Measurements from ENCODE around the gene ZNF546. TPM values are rescaled to one million over a fixed set of nuclear protein-coding genes. Genes with fewer than 3 reads are reported as not detected.
"Not testable (repeated sequence)": the region's sequence is repeated elsewhere in the genome, so short reads cannot be mapped to it uniquely, and the experiment has no call there.

The ZNF546 gene
- 1 to 10 TPM; 1.6 to 2.3 TPM for total RNA-seq

GRCh38 chr19:39996811-39997637, at the start of gene ZNF546:
ZNF546 (plus strand) TSS chr19:39997060; CDS start chr19:39998327, 1,267 bp downstream.
- Mint-ChIP-seq H3K27ac (peak within 1 kb of the TSS; percentile 94), H3K27me3 (ENCODE audit: low read depth) (no peaks in the 10 kb centered on the region), H3K4me3 (peak within 1 kb of the TSS; percentile 93), H3K4me1 (ENCODE audit: low read depth) (peaks cover 41% of the 10 kb centered on the region), H3K9me3 (peaks cover 20% of the 10 kb centered on the region), H3K36me3 (ENCODE audit: low read depth) (peaks cover 32% of the 10 kb centered on the region)
- DNase-seq = peak; percentile 94
- CTCF ChIA-PET = interaction anchor here (0.6 to 1.5 kb wide), 4 partner anchors 9 to 59 kb away, joined by 3 to 7 read pairs (median 4); partner anchors contain the start of genes PSMC4 and ZNF780B
- intact Hi-C loops (cut with micrococcal nuclease) = loop anchor here (1.0 to 10.0 kb wide), 8 partner anchors 26 to 618 kb away; partner anchors contain the start of genes C19orf47, CCNP, PLD3 and PSMC4

GRCh38 chr19:39949026-39949747, 47.7 kb upstream of the ZNF546 start:
- Mint-ChIP-seq H3K36me3 (ENCODE audit: low read depth) (peaks cover 13% of the 10 kb centered on the region), H3K27me3 (ENCODE audit: low read depth) (no peaks in the 10 kb centered on the region), H3K4me3 (no peak overlapping the region), H3K27ac (peak overlapping the region; percentile 69), H3K9me3 (peaks cover 4% of the 10 kb centered on the region), H3K4me1 (ENCODE audit: low read depth) (peaks cover 91% of the 10 kb centered on the region)
- peak; percentile 5 for DNase-seq
- intact Hi-C loops (cut with micrococcal nuclease) = no loop called here
- CTCF ChIA-PET = no interaction called here

DNA sequence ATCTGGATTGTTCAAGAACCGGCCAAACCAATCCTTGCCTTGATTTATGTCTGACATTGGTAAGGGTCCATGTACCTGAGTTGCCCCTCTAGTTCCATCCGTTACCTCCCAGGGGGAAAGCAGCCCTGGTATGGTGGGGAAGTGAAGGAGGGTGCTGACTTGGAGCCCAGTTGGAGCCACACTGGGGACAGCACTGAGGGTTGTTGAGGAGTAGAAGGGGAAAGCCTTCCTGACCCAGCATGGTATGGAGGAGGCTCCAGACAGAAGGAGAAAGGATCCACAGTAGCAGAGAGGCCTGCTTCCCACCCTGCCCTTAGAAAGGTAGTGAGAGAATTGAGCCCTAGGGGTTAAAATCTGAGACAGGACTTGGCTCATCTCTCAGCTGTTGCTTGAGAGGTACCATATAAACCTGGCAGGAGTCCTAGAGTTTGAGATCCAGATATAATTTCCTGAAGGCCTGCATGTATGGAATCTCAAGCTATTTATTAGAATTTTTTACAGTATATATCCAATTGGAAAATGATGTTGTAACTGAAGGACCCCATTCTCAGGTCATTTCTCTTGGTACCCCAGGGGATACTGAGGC, 45.7 kb upstream of the ZNF546 start:
- no peaks in the 10 kb centered on the region for H3K27me3 Mint-ChIP-seq (ENCODE audit: low read depth)
- intact Hi-C loops (cut with micrococcal nuclease) = loop anchor here (10.0 kb wide), 1 partner anchor 664 kb away; no protein-coding TSS in a partner anchor
- peaks cover 12% of the 10 kb centered on the region for H3K36me3 Mint-ChIP-seq (ENCODE audit: low read depth)
- CTCF ChIA-PET = interaction anchor here (1.0 to 1.3 kb wide), 3 partner anchors 9 to 19 kb away, joined by 3 to 11 read pairs (median 3); no protein-coding TSS in a partner anchor
- peak overlapping the region; percentile 93 for H3K27ac Mint-ChIP-seq
- no peak overlapping the region for H3K4me3 Mint-ChIP-seq
- H3K4me1 Mint-ChIP-seq (ENCODE audit: low read depth) = peaks cover 88% of the 10 kb centered on the region
- peaks cover 4% of the 10 kb centered on the region for H3K9me3 Mint-ChIP-seq
- peak; percentile 2 for DNase-seq

DNA sequence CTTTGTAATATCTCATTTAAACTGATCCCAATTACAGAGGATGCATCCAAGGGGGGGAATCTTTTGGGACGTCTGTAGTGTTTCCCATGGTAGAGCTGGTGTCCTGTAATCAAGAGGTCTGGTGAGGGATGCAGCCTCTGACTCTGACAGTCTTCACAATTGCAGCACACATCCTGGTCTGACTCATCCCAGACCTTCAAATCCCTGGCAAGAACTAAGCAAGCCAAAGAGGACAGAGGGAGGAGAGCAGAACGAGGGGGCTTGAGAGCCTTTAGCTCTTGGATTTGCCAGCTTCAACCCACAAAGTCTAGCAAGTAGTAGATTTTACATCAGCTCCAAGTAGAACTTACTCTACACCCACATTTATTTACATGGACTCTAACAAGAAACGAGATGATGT, 45.2 kb upstream of the ZNF546 start:
- Mint-ChIP-seq H3K9me3 (peaks cover 4% of the 10 kb centered on the region), H3K27me3 (ENCODE audit: low read depth) (no peaks in the 10 kb centered on the region), H3K36me3 (ENCODE audit: low read depth) (peaks cover 12% of the 10 kb centered on the region), H3K27ac (peak overlapping the region; percentile 93), H3K4me3 (peak overlapping the region; percentile 1), H3K4me1 (ENCODE audit: low read depth) (peaks cover 84% of the 10 kb centered on the region)
- DNase-seq = peak; percentile 42
- CTCF ChIA-PET = interaction anchor here (1.0 to 1.3 kb wide), 3 partner anchors 9 to 18 kb away, joined by 3 to 11 read pairs (median 3); no protein-coding TSS in a partner anchor
- intact Hi-C loops (cut with micrococcal nuclease) = loop anchor here (2.0 to 10.0 kb wide), 3 partner anchors 15 to 663 kb away; no protein-coding TSS in a partner anchor

GRCh38 chr19:39953915-39954314, 42.9 kb upstream of the ZNF546 start:
- Mint-ChIP-seq H3K27me3 (ENCODE audit: low read depth) (no peaks in the 10 kb centered on the region), H3K36me3 (ENCODE audit: low read depth) (peaks cover 5% of the 10 kb centered on the region), H3K27ac (peak overlapping the region; percentile 93), H3K9me3 (peaks cover 2% of the 10 kb centered on the region), H3K4me3 (peak overlapping the region; percentile 52), H3K4me1 (ENCODE audit: low read depth) (peaks cover 75% of the 10 kb centered on the region)
- CTCF ChIA-PET = interaction anchor here (0.6 to 1.8 kb wide), 5 partner anchors 8 to 190 kb away, joined by 3 to 17 read pairs (median 6); partner anchors contain the start of gene PSMC4
- peak; percentile 21 for DNase-seq
- intact Hi-C loops (cut with micrococcal nuclease) = loop anchor here (1.0 to 10.0 kb wide), 4 partner anchors 10 to 661 kb away; no protein-coding TSS in a partner anchor

GRCh38 chr19:39957886-39958285, 39.0 kb upstream of the ZNF546 start:
- peak; percentile 3 for DNase-seq
- peaks cover 61% of the 10 kb centered on the region for H3K4me1 Mint-ChIP-seq (ENCODE audit: low read depth)
- not testable (repeated sequence) for H3K4me3 Mint-ChIP-seq; H3K9me3 Mint-ChIP-seq; H3K36me3 Mint-ChIP-seq (ENCODE audit: low read depth); H3K27me3 Mint-ChIP-seq (ENCODE audit: low read depth)
- intact Hi-C loops (cut with micrococcal nuclease) = loop anchor here (10.0 kb wide), 1 partner anchor 657 kb away; no protein-coding TSS in a partner anchor
- CTCF ChIA-PET = interaction anchor here (2.2 kb wide), 1 partner anchor 12 kb away, joined by 17 read pairs; the partner anchor contains the start of gene PSMC4
- peak overlapping the region; percentile 77 for H3K27ac Mint-ChIP-seq

DNA sequence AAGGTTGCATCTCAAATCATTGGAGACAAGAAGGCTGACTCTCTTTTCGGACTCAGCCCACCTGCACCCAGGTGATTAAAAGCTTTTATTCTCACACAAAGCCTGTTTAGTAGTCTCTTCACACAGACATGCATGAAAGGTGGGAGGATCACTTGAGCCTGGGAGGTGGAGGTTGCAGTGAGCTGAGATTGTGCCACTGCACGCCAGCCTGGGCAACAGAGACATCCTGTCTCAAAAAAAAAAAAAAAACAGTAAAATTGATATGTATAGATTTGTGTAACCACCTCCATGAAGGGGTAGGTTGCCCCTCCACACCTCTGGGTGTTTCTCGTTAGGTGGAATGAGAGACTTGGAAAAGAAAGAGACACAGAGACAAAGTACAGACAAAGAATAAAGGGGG, 37.9 kb upstream of the ZNF546 start:
- H3K4me1 Mint-ChIP-seq (ENCODE audit: low read depth) = peaks cover 60% of the 10 kb centered on the region
- H3K27ac Mint-ChIP-seq = peak overlapping the region; percentile 98
- not testable (repeated sequence) for H3K36me3 Mint-ChIP-seq (ENCODE audit: low read depth); H3K9me3 Mint-ChIP-seq; H3K27me3 Mint-ChIP-seq (ENCODE audit: low read depth)
- intact Hi-C loops (cut with micrococcal nuclease) = loop anchor here (10.0 kb wide), 1 partner anchor 656 kb away; no protein-coding TSS in a partner anchor
- H3K4me3 Mint-ChIP-seq = peak overlapping the region; percentile 62
- CTCF ChIA-PET = interaction anchor here (0.7 to 2.2 kb wide), 2 partner anchors 11 to 626 kb away, joined by 4 to 17 read pairs; partner anchors contain the start of gene PSMC4
- DNase-seq = peak; percentile 34

DNA sequence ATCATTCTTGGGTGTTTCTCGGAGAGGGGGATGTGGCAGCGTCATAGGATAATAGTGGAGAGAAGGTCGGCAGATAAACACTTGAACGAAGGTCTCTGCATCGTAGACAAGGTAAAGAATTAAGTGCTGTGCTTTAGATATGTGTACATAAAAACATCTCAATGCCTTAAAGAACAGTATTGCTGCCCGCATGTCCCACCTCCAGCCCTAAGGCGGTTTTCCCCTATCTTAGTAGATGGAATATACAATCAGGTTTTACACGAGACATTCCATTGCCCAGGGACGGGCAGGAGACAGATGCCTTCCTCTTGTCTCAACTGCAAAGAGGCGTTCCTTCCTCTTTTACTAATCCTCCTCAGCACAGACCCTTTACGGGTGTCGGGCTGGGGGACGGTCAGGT, 37.5 kb upstream of the ZNF546 start:
- H3K27me3 Mint-ChIP-seq (ENCODE audit: low read depth); H3K36me3 Mint-ChIP-seq (ENCODE audit: low read depth); H3K9me3 Mint-ChIP-seq: not testable (repeated sequence)
- H3K27ac Mint-ChIP-seq = peak overlapping the region; percentile 98
- DNase-seq = peak; percentile 9
- H3K4me3 Mint-ChIP-seq = peak overlapping the region; percentile 62
- CTCF ChIA-PET = interaction anchor here (2.2 kb wide), 1 partner anchor 11 kb away, joined by 17 read pairs; the partner anchor contains the start of gene PSMC4
- intact Hi-C loops (cut with micrococcal nuclease) = loop anchor here (10.0 kb wide), 1 partner anchor 655 kb away; no protein-coding TSS in a partner anchor
- H3K4me1 Mint-ChIP-seq (ENCODE audit: low read depth) = peaks cover 57% of the 10 kb centered on the region

GRCh38 chr19:39963898-39964297, 33.0 kb upstream of the ZNF546 start:
- CTCF ChIA-PET = no interaction called here

DNA sequence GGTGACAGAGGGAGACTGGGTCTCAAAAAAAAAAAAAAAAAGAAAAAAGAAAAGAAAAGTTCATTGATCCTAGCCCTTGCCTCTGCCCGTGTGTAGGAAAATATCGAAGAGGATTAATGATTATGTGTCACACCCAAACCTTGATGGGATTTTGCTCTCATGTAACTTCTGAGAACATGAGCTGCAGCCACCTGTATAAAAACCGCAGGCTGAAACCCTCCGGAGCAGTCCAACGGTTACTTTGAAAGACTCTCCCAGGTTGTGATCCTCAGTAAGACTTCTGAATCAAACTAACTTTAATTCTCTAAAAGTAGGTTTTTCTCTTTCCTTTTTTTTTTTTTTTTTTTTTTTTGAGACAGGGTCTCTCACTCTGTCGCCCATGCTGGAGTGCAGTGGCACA, 30.2 kb upstream of the ZNF546 start:
- DNase-seq = no peak
- intact Hi-C loops (cut with micrococcal nuclease) = no loop called here
- Mint-ChIP-seq H3K36me3 (ENCODE audit: low read depth) (peaks cover 12% of the 10 kb centered on the region), H3K4me1 (ENCODE audit: low read depth) (peaks cover 42% of the 10 kb centered on the region), H3K27me3 (ENCODE audit: low read depth) (no peaks in the 10 kb centered on the region), H3K27ac (no peak overlapping the region), H3K4me3 (no peak overlapping the region), H3K9me3 (no peaks in the 10 kb centered on the region)
- CTCF ChIA-PET = no interaction called here

More at GRCh38 chr19:39963898-39964297, 33.0 kb upstream of the ZNF546 start:
- H3K9me3 Mint-ChIP-seq = no peaks in the 10 kb centered on the region
- H3K27me3 Mint-ChIP-seq (ENCODE audit: low read depth) = no peaks in the 10 kb centered on the region
- intact Hi-C loops (cut with micrococcal nuclease) = no loop called here
- no peak for DNase-seq
- no peak overlapping the region for H3K4me3 Mint-ChIP-seq
- H3K4me1 Mint-ChIP-seq (ENCODE audit: low read depth) = peaks cover 50% of the 10 kb centered on the region
- H3K36me3 Mint-ChIP-seq (ENCODE audit: low read depth) = peaks cover 6% of the 10 kb centered on the region
- H3K27ac Mint-ChIP-seq = peak overlapping the region; percentile 34

- Mint-ChIP-seq H3K4me3 (no peak overlapping the region), H3K27ac (peak overlapping the region; percentile 97), H3K4me1 (ENCODE audit: low read depth) (peaks cover 49% of the 10 kb centered on the region), H3K9me3 (no peaks in the 10 kb centered on the region), H3K36me3 (ENCODE audit: low read depth) (peaks cover 18% of the 10 kb centered on the region), H3K27me3 (ENCODE audit: low read depth) (no peaks in the 10 kb centered on the region)
- no peak for DNase-seq
- intact Hi-C loops (cut with micrococcal nuclease) = no loop called here
- CTCF ChIA-PET = no interaction called here
Observed at GRCh38 chr19:39967561-39967960, 29.3 kb upstream of the ZNF546 start.
